Mesenchymal stem cell (in vitro differentiated cells and primary cell): ENCODE measurements around the gene ADAMTS17.

Experiments used
- DNase-seq: peaks from one replicate; pipeline ENCODE4 v3.0.0-alpha.2; 2013
- H2AFZ ChIP-seq: one replicate; pipeline ENCODE4 v1.6.1; 2013; ENCODE audit warnings: low read depth, mild to moderate bottlenecking, control low read depth, inconsistent platforms, low read length, moderate library complexity
- H2AK5ac ChIP-seq: 2 replicates; pipeline ENCODE4 v1.6.1; 2013; ENCODE audit warnings: low read length, moderate library complexity, mild to moderate bottlenecking, inconsistent platforms; ENCODE audit not compliant: severe bottlenecking
- H2BK120ac ChIP-seq: one replicate; pipeline ENCODE4 v1.6.1; 2013; ENCODE audit warnings: low read depth, mild to moderate bottlenecking, inconsistent platforms, low read length, moderate library complexity
- H2BK12ac ChIP-seq, 2 experiments: one replicate each; pipeline ENCODE4 v1.6.1; 2013; ENCODE audit warnings: inconsistent platforms in 2 of 2, low read length in 2 of 2, mild to moderate bottlenecking in 2 of 2, moderate library complexity in 2 of 2, control low read depth in 1 of 2
- H2BK15ac ChIP-seq: one replicate; pipeline ENCODE4 v1.6.1; 2013; ENCODE audit warnings: mild to moderate bottlenecking, low read depth, inconsistent platforms; ENCODE audit not compliant: poor library complexity, severe bottlenecking
- H2BK5ac ChIP-seq: 2 replicates; pipeline ENCODE4 v1.6.1; 2013; ENCODE audit warnings: low read depth, mild to moderate bottlenecking, low read length, control low read depth, inconsistent platforms; ENCODE audit not compliant: poor library complexity, severe bottlenecking
- H3K14ac ChIP-seq, 2 experiments: one replicate each; pipeline ENCODE4 v1.6.1; 2013; ENCODE audit warnings: inconsistent platforms in 2 of 2, low read length in 2 of 2, control low read depth in 1 of 2, mild to moderate bottlenecking in 1 of 2, moderate library complexity in 1 of 2
- H3K18ac ChIP-seq, 2 experiments: one replicate each; pipeline ENCODE4 v1.6.1; 2013; ENCODE audit warnings: inconsistent platforms in 2 of 2, low read length in 2 of 2, control low read depth in 1 of 2, low read depth in 1 of 2, mild to moderate bottlenecking in 1 of 2
- H3K23ac ChIP-seq, 2 experiments: one replicate each; pipeline ENCODE4 v1.6.1; 2013; ENCODE audit warnings: inconsistent platforms in 2 of 2, low read length in 2 of 2, mild to moderate bottlenecking in 2 of 2, moderate library complexity in 2 of 2, control low read depth in 1 of 2
- H3K27ac ChIP-seq: 2 replicates; pipeline ENCODE4 v1.5.1; 2013; ENCODE audit warnings: mild to moderate bottlenecking, moderate library complexity, low read length, control low read depth, inconsistent platforms; ENCODE audit not compliant: poor library complexity, severe bottlenecking
- H3K27me3 ChIP-seq, 2 experiments: 2 replicates each; pipeline versions ENCODE4 v1.6.1 to v1.7.0; 2013; ENCODE audit warnings: low read length in 2 of 2, mild to moderate bottlenecking in 2 of 2, moderate library complexity in 2 of 2, control low read depth in 1 of 2, inconsistent platforms in 1 of 2; ENCODE audit not compliant: control insufficient read depth in 1 of 2, insufficient read depth in 1 of 2
- H3K36me3 ChIP-seq, 2 experiments: 2 replicates each; pipeline versions ENCODE4 v1.6.1 to v1.7.0; 2013; ENCODE audit warnings: low read length in 2 of 2, control low read depth in 1 of 2, inconsistent platforms in 1 of 2, low read depth in 1 of 2, mild to moderate bottlenecking in 1 of 2; ENCODE audit not compliant: insufficient read depth in 2 of 2, control insufficient read depth in 1 of 2
- H3K4ac ChIP-seq, 2 experiments: one replicate each; pipeline ENCODE4 v1.6.1; 2013; ENCODE audit warnings: inconsistent platforms in 2 of 2, low read length in 2 of 2, mild to moderate bottlenecking in 2 of 2, moderate library complexity in 2 of 2, control low read depth in 1 of 2, low read depth in 1 of 2
- H3K4me1 ChIP-seq: 2 replicates; pipeline ENCODE4 v1.6.1; 2013; ENCODE audit warnings: low read depth, low read length, control low read depth; ENCODE audit not compliant: control insufficient read depth, insufficient read depth
- H3K4me2 ChIP-seq: 2 replicates; pipeline ENCODE4 v1.6.1; 2013; ENCODE audit warnings: low read length, mild to moderate bottlenecking, inconsistent platforms; ENCODE audit not compliant: poor library complexity, severe bottlenecking
- H3K4me3 ChIP-seq, 2 experiments: 2 replicates each; pipeline versions ENCODE4 v1.5.1 to v1.7.0; 2013; ENCODE audit warnings: low read length in 2 of 2, mild to moderate bottlenecking in 2 of 2, control low read depth in 1 of 2, low read depth in 1 of 2; ENCODE audit not compliant: insufficient read depth in 1 of 2
- H3K79me1 ChIP-seq: replicated peaks from 2 replicates; pipeline ENCODE4 v1.6.1; 2013; ENCODE audit warnings: mild to moderate bottlenecking, control low read depth, low read length, inconsistent platforms; ENCODE audit not compliant: poor library complexity, severe bottlenecking
- H3K9ac ChIP-seq: 2 replicates; pipeline ENCODE4 v1.7.0; 2013; ENCODE audit warnings: mild to moderate bottlenecking, low read length, moderate library complexity
- H3K9me3 ChIP-seq: 2 replicates; pipeline ENCODE4 v1.7.0; 2013; ENCODE audit warnings: mild to moderate bottlenecking, low read length; ENCODE audit not compliant: control insufficient read depth
- H4K8ac ChIP-seq: one replicate; pipeline ENCODE4 v1.6.1; 2013; ENCODE audit warnings: inconsistent platforms, mild to moderate bottlenecking, low read length, moderate library complexity
- H4K91ac ChIP-seq: one replicate; pipeline ENCODE4 v1.6.1; 2013; ENCODE audit warnings: mild to moderate bottlenecking, low read length, inconsistent platforms
- WGBS: methylation state at CpG from one replicate; pipeline ENCODE4 v1.1.7; 2013; ENCODE audit warnings: mixed read lengths; 5-methylcytosine and 5-hydroxymethylcytosine counted together

The ADAMTS17 gene

DNA sequence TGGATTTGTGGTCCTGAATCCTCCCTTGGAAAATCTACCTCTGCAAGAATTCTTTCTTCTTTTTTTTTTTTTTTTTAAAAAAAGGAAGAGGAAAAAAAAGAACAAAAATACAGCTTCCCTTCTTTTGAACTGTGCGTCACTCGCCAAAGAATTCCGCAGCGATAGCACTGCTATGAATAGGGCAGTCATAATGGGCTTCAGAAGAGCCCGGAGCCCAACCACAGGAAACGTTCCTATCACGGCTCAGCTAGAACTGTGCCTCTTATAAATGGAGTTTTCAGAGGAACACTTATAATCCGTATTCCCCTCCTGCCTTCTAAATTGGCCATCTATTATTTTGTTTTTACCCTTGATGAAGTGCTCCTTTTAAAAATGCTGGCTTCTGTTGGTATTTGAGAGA is 227.7 kb downstream of the ADAMTS17 start:
- H3K4me3 ChIP-seq, result peak overlapping the region in 1 of 2 experiments; percentile 68
- peak overlapping the region; percentile 81 for H3K9ac ChIP-seq
- no peaks in the 10 kb centered on the region for H3K79me1 ChIP-seq
- no peak overlapping the region for H2AK5ac ChIP-seq
- H3K9me3 ChIP-seq, result no peaks in the 10 kb centered on the region
- no peak overlapping the region for H4K8ac ChIP-seq
- no peak overlapping the region for H2BK15ac ChIP-seq
- no peak overlapping the region for H3K4ac ChIP-seq
- H2BK5ac ChIP-seq, result no peak overlapping the region
- peak overlapping the region in 1 of 2 experiments; percentile 48 for H3K18ac ChIP-seq
- H3K4me1 ChIP-seq, result peaks cover 12% of the 10 kb centered on the region
- H2BK12ac ChIP-seq, result peak overlapping the region in 1 of 2 experiments; percentile 45
- no peak overlapping the region for H3K14ac ChIP-seq
- H4K91ac ChIP-seq, result peak overlapping the region; percentile 65
- no peak overlapping the region for H3K4me2 ChIP-seq
- H2BK120ac ChIP-seq, result peak overlapping the region; percentile 73
- H3K27ac ChIP-seq, result no peak overlapping the region
- H3K36me3 ChIP-seq, result no peaks in the 10 kb centered on the region
- peak; percentile 89 for DNase-seq
- no peak overlapping the region for H3K23ac ChIP-seq
- no peak overlapping the region for H2AFZ ChIP-seq
- 19% methylated on average over 7 of the region's 8 CpGs for WGBS
- H3K27me3 ChIP-seq, result no peaks in the 10 kb centered on the region

GRCh38 chr15:100113351-100114080 is 228.3 kb downstream of the ADAMTS17 start:
- Histone ChIP-seq H3K4me3 (no peak overlapping the region), H3K4ac (peak overlapping the region; percentile 19 to 89), H2AFZ (no peak overlapping the region), H2AK5ac (no peak overlapping the region), H3K9me3 (no peaks in the 10 kb centered on the region), H3K18ac (peak overlapping the region; percentile 31 to 48), H3K27ac (no peak overlapping the region), H2BK5ac (no peak overlapping the region), H3K79me1 (no peaks in the 10 kb centered on the region), H3K4me2 (no peak overlapping the region), H4K91ac (peak overlapping the region; percentile 84), H4K8ac (no peak overlapping the region), H2BK12ac (peak overlapping the region; percentile 87 to 93), H3K14ac (no peak overlapping the region), H3K4me1 (peaks cover 12% of the 10 kb centered on the region), H3K9ac (peak overlapping the region; percentile 81), H3K36me3 (no peaks in the 10 kb centered on the region), H3K27me3 (no peaks in the 10 kb centered on the region), H2BK120ac (peak overlapping the region; percentile 64), H2BK15ac (peak overlapping the region; percentile 68), H3K23ac (no peak overlapping the region)
- no peak for DNase-seq
- 76% methylated on average over 16 of the region's 16 CpGs for WGBS

GRCh38 chr15:100112636-100113305 is 229.0 kb downstream of the ADAMTS17 start:
- Histone ChIP-seq H2BK5ac (no peak overlapping the region), H4K91ac (peak overlapping the region; percentile 18), H3K4me1 (peaks cover 12% of the 10 kb centered on the region), H2BK15ac (no peak overlapping the region), H3K27me3 (no peaks in the 10 kb centered on the region), H2BK120ac (no peak overlapping the region), H3K79me1 (no peaks in the 10 kb centered on the region), H3K9me3 (no peaks in the 10 kb centered on the region), H3K4me3 (no peak overlapping the region), H2AK5ac (no peak overlapping the region), H3K4ac (peak overlapping the region in 1 of 2 experiments; percentile 15), H3K14ac (no peak overlapping the region), H4K8ac (no peak overlapping the region), H3K18ac (peak overlapping the region in 1 of 2 experiments; percentile 48), H3K4me2 (no peak overlapping the region), H3K9ac (no peak overlapping the region), H3K23ac (no peak overlapping the region), H3K36me3 (no peaks in the 10 kb centered on the region), H2BK12ac (peak overlapping the region; percentile 14 to 77), H2AFZ (no peak overlapping the region), H3K27ac (no peak overlapping the region)
- DNase-seq, result no peak
- 94% methylated on average over 14 of the region's 14 CpGs for WGBS

DNA sequence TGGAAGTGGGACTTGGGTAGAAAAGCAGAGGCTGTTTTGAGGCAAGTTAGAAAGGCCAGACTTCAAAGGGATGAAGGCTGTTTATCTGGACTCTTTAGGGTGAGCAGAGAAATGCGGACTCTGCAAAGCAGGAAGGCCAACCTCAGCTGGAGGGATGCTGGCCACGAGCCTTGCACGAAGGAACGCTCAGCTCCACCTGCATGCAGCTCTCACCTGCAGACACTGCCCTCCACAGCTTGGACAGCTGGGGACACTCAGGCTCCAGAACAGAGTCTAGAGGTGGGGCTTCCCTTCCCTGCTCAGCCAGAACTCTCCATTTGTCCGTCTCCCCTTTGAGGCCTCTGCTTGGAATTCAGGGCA is 229.7 kb downstream of the ADAMTS17 start:
- H3K23ac ChIP-seq, result no peak overlapping the region
- no peak for DNase-seq

More for the DNA sequence above, 229.7 kb downstream of the ADAMTS17 start:
- Histone ChIP-seq H3K36me3 (no peaks in the 10 kb centered on the region), H2AK5ac (no peak overlapping the region), H3K4me1 (peaks cover 12% of the 10 kb centered on the region), H3K9ac (no peak overlapping the region), H3K9me3 (no peaks in the 10 kb centered on the region), H2BK120ac (peak overlapping the region; percentile 36), H2BK15ac (peak overlapping the region; percentile 12), H3K79me1 (no peaks in the 10 kb centered on the region), H2BK12ac (peak overlapping the region; percentile 37 to 67), H3K14ac (no peak overlapping the region), H3K4ac (peak overlapping the region in 1 of 2 experiments; percentile 85), H3K27me3 (no peaks in the 10 kb centered on the region), H3K18ac (peak overlapping the region in 1 of 2 experiments; percentile 66), H2AFZ (no peak overlapping the region), H4K91ac (peak overlapping the region; percentile 78), H4K8ac (peak overlapping the region; percentile 66), H3K4me3 (no peak overlapping the region), H2BK5ac (no peak overlapping the region), H3K4me2 (no peak overlapping the region), H3K27ac (no peak overlapping the region)
- WGBS, result 82% methylated on average over 5 of the region's 5 CpGs
